Fibroblast of skin of left biceps (primary cell): ENCODE data around the gene CTPS2.
"Not testable (repeated sequence)": the region's sequence is repeated elsewhere in the genome, so short reads cannot be mapped to it uniquely, and the experiment has no call there.

ENCODE experiments used
- DNase-seq, 2 experiments: peaks; one replicate each; pipeline ENCODE4 v3.0.0-alpha.2; 2013; ENCODE audit warnings: low read depth in 2 of 2

The CTPS2 gene

GRCh38 chrX:16712548-16713155 lies at the start of gene CTPS2:
CTPS2 (minus strand) TSS chrX:16712669; CDS start chrX:16702902, 9,767 bp downstream.
- DNase-seq: no peak

GRCh38 chrX:16761500-16761899 lies 49.0 kb upstream of the CTPS2 start:
- DNase-seq: not testable (repeated sequence)

DNA sequence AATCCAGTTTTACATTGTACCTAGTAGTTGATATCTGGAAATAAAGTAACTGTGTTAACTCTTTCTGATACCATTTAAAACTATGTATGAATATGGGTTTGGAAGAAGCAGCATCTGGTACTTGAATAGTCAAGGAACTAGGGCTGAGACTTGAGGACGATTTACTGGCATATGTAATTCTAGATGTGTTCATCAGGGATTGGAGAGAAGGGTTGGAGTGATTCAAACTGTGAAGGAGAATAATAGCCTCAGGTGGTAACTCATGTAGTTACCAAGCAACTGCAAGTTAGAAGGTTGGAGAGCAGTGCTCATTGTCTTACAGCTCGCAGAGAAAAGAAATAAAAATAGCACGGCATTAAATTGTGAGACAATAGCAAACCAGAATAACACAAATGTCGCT lies 44.3 kb upstream of the CTPS2 start:
- DNase-seq: no peak

GRCh38 chrX:16754019-16754418 lies 41.5 kb upstream of the CTPS2 start:
- DNase-seq: no peak

DNA sequence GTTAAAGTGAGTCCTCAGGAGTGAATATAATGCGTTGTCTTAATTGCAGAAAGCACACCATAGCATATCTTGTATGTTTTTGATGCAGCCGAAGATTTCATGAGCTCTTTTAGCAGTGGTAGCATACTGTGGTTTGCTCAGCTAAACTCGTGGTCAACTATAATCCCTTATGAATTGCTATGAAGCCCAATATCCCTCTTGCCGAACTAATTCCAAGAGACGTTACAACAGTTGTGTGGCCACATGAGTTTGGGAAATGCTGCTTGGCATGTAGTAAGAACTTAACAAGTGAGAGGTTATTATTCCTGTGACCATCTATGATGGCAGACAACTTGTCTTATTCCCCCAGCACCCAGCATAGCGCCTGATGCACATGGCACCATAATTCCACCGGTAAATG lies 37.7 kb upstream of the CTPS2 start:
- no peak for DNase-seq

- no peak for DNase-seq
These were observed 36.0 kb upstream of the CTPS2 start for GRCh38 chrX:16748425-16748824.

DNA sequence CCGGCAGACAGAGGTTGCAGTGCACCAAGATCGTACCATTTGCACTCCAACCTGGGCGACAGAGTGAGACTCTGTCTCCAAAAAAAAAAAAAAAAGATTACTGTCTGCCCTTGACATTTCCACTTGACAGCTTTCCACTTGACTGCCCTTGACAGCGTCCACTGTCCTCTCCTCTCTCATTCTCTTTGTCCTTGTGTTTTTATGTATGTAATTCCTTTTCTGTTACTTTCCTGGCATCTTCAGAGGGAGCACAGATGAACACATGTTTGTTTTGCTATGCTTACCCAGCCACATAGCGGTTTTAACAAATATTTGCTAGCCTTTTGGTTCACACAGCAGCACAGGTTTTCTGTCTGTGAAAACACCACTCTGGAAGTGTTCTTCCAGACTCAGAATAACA lies 33.2 kb upstream of the CTPS2 start:
- no peak for DNase-seq

GRCh38 chrX:16745102-16745501 lies 32.6 kb upstream of the CTPS2 start:
- DNase-seq: no peak

DNA sequence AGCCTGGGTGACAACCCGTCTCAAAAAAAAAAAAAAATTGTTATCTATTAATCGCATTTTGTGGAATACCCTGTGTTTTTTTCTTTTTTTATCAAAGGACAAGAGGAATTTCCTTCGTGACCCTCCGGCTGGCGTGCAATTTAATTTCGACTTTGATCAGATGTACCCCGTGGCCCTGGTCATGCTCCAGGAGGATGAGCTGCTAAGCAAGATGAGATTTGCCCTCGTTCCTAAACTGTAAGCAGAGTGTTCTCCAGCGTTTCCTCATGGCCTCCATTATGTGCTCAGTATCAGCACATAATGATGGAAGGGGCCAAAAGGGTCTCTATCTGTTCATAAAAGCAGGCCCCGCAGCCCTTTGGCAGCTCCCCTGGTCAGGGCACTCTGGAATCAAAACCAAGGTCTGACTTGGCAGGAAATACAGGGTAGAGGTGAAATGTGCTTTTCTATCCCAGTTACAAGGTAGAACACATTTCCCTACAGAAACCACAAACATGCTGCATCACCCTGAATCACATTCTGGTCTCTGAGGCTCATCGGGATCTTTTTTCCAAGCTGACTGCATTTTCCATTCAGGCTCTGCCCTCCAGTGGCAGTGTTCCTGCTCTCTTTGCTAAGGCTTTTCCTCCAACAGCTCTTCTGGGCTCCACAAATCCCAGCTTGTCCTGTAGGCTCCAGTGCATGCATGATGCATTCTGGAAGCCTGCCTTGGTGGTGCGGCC lies 31.3 kb upstream of the CTPS2 start:
- DNase-seq: peak; percentile 29 to 31

DNA sequence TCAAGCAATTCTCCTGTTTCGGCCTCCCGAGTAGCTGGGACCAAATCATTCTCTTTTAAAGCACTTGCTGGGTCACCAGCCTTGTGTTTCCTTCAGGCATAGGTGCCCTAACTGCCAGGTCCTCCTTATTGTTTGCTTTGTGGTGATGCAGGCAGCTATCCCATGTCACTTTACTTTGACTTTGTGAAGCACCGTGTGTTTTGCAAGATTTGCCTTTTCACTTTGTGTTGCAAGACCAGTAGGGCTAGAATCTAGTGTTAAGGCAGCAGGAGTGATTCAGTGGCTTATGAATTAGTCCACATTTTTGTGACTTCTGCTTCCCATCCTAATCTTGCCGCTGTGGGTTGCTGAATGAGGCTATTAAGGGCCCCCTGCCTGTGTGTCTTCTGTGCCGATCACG lies 27.1 kb upstream of the CTPS2 start:
- DNase-seq: no peak

DNA sequence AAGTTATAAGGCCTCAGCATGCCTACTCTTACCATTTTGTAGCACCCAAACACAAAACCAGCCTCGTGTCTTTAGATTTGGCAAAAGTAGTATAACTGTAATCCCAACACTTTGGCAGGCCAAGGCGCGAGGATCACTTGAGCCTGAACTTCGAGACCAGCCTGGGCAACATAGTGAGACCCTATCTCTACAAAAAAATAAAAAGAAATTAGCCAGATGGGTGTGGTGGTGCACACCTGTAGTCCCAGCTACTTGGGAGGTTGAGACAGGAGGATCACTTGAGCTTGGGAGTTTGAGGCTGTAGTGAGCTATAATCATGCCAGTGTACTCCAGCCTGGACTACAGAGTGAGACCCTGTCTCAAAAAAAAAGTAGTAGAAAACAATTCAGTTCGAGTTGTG lies 24.6 kb upstream of the CTPS2 start:
- DNase-seq: no peak

DNA sequence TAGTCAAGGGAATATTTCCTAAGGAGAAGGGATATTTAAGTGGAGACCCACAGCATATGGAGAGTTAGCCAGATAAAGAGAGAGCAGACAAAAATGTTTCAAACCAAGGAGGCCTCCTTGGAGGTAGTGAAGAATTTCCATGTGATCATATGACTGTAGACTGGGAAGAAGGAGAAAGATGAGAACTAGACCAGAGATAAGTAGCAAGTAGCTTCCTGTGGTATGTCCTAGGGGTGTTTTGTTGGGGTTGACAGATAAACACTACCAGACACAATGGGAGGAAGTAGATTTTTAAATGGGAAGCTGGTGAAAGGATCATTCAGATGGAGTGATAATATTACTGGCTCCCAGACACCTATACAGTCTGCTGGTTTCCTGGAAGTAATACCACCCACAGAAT lies 20.5 kb upstream of the CTPS2 start:
- no peak for DNase-seq

DNA sequence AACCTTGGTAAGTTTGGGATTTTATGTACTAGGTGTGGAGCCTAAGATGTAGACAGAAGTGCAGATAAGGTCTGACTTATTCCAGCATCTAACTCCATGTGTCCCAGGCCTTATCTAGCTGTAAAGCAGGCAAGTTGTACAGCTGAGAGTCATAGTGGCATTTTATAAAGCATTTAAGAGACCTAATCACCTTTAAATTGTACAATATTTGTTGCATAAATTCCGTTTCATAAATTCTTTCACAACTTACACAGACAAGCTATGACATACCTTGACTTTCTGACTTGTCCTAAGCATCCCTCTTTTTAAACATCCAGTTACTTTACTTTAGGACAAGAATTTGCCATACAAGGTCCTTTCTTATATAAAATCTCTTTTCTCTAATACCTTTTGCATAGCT lies 18.0 kb upstream of the CTPS2 start:
- no peak for DNase-seq

GRCh38 chrX:16727637-16728036 lies 15.2 kb upstream of the CTPS2 start:
- no peak for DNase-seq

DNA sequence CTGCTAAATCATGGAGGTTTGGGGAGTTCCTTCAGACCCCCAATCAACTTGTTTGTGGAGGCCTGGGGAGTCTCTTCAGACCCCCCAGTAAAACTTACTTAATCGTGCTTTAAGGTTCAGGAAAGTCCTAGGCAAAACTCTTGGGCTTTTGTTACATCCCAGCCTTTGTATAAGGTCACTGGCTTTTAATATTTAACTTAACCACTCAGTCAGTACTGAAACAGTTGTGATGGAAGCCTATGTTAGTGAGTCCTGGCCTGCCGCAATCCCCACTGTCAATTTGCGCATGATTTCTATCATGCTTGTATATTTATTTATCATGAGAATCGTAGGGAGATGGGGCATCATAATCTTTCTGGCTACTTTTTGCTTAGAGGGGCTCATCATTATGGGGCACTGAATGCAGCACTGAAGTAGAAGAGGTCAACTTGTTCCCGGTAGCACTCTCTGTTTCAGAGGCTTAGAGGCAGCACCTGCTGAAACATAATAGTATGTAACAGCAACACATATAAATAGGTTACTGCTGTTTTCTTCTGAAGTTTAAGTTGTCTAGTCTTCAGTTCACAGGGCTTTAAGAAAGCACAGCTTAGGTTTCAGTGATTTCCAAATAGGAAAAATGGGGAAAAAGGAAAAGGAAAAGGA lies 14.0 kb upstream of the CTPS2 start:
- DNase-seq: not testable (repeated sequence)

GRCh38 chrX:16725072-16725471 lies 12.6 kb upstream of the CTPS2 start:
- no peak for DNase-seq

- no peak for DNase-seq
These were observed 10.0 kb upstream of the CTPS2 start for GRCh38 chrX:16722481-16722880.

DNA sequence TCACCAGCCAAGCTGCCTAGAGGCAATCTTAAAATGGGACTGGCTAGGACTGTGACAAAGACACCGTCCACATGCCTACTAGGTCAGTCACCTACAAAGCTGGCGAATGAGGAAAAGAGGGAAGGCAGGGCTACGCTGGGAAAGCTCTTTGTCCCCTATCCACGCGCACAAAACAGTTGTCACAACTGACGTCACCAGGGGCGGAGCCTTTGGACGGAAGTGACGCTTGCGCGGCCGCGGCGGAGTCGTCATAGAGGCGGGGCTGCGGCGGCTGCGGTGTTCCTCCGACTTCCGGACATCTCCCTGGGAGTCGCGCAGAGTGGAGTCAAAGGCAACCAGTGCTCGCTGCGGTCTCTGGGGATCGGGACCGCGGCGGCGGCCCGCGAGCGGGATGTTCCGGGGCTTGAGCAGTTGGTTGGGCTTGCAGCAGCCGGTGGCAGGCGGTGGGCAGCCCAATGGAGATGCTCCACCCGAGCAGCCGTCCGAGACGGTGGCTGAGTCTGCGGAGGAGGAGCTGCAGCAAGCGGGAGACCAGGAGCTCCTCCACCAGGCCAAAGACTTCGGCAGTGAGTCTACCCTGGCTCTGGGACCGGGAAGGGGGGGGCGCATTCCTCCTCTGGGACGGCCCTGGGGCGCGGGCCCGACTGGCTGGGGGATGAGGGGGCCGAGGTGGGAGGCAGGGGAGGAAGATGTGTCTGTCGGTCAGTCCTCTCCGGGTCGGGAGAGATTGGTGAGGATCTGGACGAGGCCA lies 7.0 kb upstream of the CTPS2 start, which contains the start of gene SYAP1:
TSS of gene SYAP1 (plus strand) at position 279 of the 751 bp plus-strand sequence. CDS start at position 392, 113 bp downstream.
- peak; percentile 84 to 86 for DNase-seq

- DNase-seq: no peak
These were observed 6.4 kb upstream of the CTPS2 start for GRCh38 chrX:16718824-16719333.

GRCh38 chrX:16716451-16716850 lies 4.0 kb upstream of the CTPS2 start:
- not testable (repeated sequence) for DNase-seq

DNA sequence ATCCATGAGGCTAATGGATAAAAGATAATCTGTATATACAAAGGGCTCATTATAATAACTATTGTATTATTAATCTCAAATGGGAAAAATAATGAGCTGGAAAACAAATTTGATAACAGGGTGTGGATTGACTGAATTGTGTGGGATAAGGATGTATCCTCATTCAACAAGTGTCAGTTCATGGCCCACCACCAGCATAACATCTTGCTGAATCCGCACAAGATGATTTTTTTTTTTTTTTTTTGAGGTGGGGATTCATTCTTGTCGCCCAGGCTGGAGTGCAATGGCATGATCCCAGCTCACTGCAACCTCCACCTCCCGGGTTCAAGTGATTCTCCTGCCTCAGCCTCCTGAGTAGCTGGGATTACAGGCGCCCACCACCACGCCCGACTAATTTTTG lies 3.2 kb upstream of the CTPS2 start:
- not testable (repeated sequence) for DNase-seq

DNA sequence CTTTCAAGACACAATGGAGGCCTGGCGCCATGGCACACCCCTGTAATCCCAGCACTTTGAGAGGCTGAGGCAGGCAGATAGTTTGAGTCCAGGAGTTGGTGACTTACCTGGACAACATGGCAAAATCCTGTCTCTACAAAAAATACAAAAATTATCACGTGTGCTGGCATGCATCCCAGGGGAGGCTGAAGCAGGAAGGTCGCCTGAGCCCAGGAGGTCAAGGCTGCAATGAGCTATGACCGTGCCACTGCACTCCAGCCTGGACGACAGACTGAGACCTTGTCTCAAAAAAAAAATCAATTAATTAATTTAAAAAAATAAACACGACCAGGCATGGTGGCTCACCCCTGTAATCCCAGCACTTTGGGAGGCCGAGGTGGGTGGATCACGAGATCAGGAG lies 2.0 kb upstream of the CTPS2 start:
- DNase-seq: no peak
